Ovary (tissue), 10 donors: ENCODE data around the gene SLC13A5. TPM values are rescaled to one million over a fixed set of nuclear protein-coding genes. Genes with fewer than 3 reads are reported as not detected.
A peak's percentile ranks its signal among the peaks of the same experiment; 100 is the strongest.

Experiments
- DNase-seq, 5 donors: peaks; one replicate each; pipeline ENCODE4 v3.0.0-alpha.2; 2019 to 2020
- H3K27ac ChIP-seq, 2 donors: fragments of 200-600 bp; one replicate each; pipeline versions ENCODE4 v1.5.1 to v1.8.0; 2019 to 2022
- H3K27me3 ChIP-seq: fragments of 200-600 bp; one replicate; pipeline ENCODE4 v1.8.0; 2022
- H3K36me3 ChIP-seq: fragments of 200-600 bp; sonication (generic); one replicate; pipeline ENCODE4 v1.5.1; 2019
- H3K4me1 ChIP-seq: one replicate; pipeline ENCODE4 v1.8.1; 2013; ENCODE audit warnings: mild to moderate bottlenecking, moderate library complexity; ENCODE audit not compliant: insufficient read depth
- H3K4me3 ChIP-seq: fragments of 200-600 bp; sonication (generic); one replicate; pipeline ENCODE4 v1.5.1; 2017
- H3K9me3 ChIP-seq, 2 donors: fragments of 200-600 bp in 1 of 2; sonication (generic) in 1 of 2; one replicate each; pipeline versions ENCODE4 v1.5.1 to v1.8.1; 2013 to 2019; ENCODE audit warnings: mild to moderate bottlenecking in 1 of 2, moderate library complexity in 1 of 2
- EP300 ChIP-seq: sonication (generic); formaldehyde crosslinking; IDR thresholded peaks from one replicate; pipeline ENCODE4 v1.6.1; 2017; ENCODE audit warnings: antibody characterized with exemption
- POLR2A ChIP-seq: fragments of 450-650 bp; IDR thresholded peaks from one replicate; pipeline ENCODE4 v1.6.1; 2017; ENCODE audit warnings: antibody characterized with exemption, mild to moderate bottlenecking, moderate library complexity
- WGBS, 3 donors: extraction: QIAGEN DNeasy Blood & Tissue Kit in 1 of 3; methylation state at CpG; one replicate each; pipeline versions ENCODE4 v1.1.5 to v1.1.7; 2013 to 2017; 5-methylcytosine and 5-hydroxymethylcytosine counted together
- intact Hi-C, 4 donors: fragments of 100-400 bp; cut with DNase I; formaldehyde crosslinking; loops; one replicate each; pipeline versions ENCODE4 v1.11.0 to v1.15.1; 2022 to 2023
- long read RNA-seq, 3 donors: library from polyadenylated mRNA in 2 of 3; unstranded in 2 of 3; transcript quantifications; one replicate each; pipeline ENCODE4 v2.0.0 and lab custom pipeline, GENCODE V29; 2021 to 2026
- polyA plus RNA-seq, 2 donors: library from polyadenylated mRNA; stranded (reverse); fragments of 200-250 nt in 1 of 2; fragments of 350-450 nt in 1 of 2; fragmentation: Illumina TruSeq in 1 of 2; extraction: RNeasy Lipid Tissue Mini Kit (QIAGEN cat#74804) in 1 of 2; gene quantifications; one replicate each; pipeline ENCODE4 v1.2.3, GENCODE V29; 2013 to 2014
- total RNA-seq, 7 donors: library from RNA; depleted of rRNA in 2 of 7; stranded (reverse); fragments of >200 nt in 2 of 7; fragmentation: NEBNext Ultra II Directional in 3 of 7; extraction: Animal tissue kit (Norgen Biotek cat#: 25700) in 3 of 7; gene quantifications; one replicate each; pipeline versions ENCODE4 v1.1.0 to v1.2.4, GENCODE V29; 2016 to 2023
- TF ChIP-seq, protein P1 (sequence below), 3 donors: fragments of 450-650 bp in 2 of 3; fragments of 200-600 bp in 1 of 3; IDR thresholded peaks; one replicate each; pipeline versions ENCODE4 v1.5.1 to v1.8.0; 2016 to 2022; ENCODE audit warnings: antibody characterized with exemption in 3 of 3, mild to moderate bottlenecking in 1 of 3
- donor health status: DM: no; HTN: no; CAD: no; lungs with moderate emphysema.
- donor health status: DM: no; HTN: no; CAD: no.
- donor health status: Bipolar disorder and iron deficiency.
- donor health status: DM: yes; HTN: yes; CAD: no.
- donor health status: DM: no; HTN: no; CAD: no.
- donor health status: DM: yes; HTN: yes; CAD: no.

SLC13A5 gene
- 1 to 10 TPM in 5 of 7 donors, under 1 TPM in 2; 0.57 to 2.6 (median 1.5) TPM for total RNA-seq
- polyA plus RNA-seq: under 1 TPM; 0.45 to 0.94 TPM
- long read RNA-seq, donor 1, full-length matches to known transcripts: 1 of 8 reads
- long read RNA-seq, donor 1, partial matches to known transcripts: 5 of 8 reads
- long read RNA-seq, donor 1, other reads (novel, unspliced or antisense): 2 of 8 reads
- long read RNA-seq, donor 2, full-length matches to known transcripts: 1 of 1 reads
- long read RNA-seq, donor 2, partial matches to known transcripts: 0 of 1 reads
- long read RNA-seq, donor 2, other reads (novel, unspliced or antisense): 0 of 1 reads
- long read RNA-seq, donor 3, partial matches to known transcripts: 0 of 2 reads
- long read RNA-seq, donor 3, other reads (novel, unspliced or antisense): 1 of 2 reads

DNA sequence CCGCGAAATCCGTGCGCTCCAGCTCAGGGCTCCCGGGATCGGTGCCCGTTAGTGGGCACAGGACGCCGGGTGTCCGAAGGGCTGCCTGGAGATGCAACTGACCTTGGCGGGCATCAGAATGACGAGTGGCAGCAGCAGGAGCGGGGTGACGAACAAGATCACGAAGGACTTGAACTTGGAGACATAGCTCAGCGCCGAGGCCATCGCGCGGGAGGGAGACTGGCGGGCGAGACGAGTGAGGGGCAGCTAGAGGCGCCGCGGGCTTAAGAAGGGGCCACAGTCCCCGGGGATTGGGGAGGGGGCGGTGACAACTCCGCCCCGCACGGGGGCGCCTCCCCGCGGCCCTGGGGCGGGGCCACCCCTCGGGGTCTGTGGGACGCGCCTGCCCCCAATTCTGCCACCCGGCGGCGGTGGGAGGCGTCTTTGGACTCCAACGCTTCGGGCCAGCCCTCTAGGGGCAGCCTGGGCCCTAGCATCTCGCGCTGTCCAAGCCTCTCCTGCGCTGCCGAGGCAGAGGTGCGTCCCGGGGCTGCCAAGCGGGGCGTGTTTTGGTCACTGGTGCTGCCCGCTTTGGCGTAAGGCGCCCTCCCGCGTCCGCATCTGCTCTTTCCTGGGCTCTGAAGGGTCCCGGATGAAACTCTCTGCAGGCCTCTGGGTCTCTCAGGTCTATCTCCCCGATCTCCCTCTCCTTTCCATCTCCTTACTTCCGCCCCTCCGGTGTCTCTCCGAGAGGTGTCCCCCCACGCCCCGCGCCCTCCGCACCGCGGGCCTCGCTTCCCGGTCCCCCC is at the start of gene SLC13A5:
SLC13A5 (minus strand) TSS at position 240 of the 788 bp plus-strand sequence; CDS start at position 204, 36 bp downstream.
- Histone ChIP-seq H3K36me3 (no peaks in the 10 kb centered on the region), H3K4me1 (peaks cover 21% of the 10 kb centered on the region), H3K27me3 (no peaks in the 10 kb centered on the region), H3K4me3 (peak within 1 kb of the TSS; percentile 26), H3K9me3 (no peaks in the 10 kb centered on the region), H3K27ac (no peak within 1 kb of the TSS)
- 1 to 2% (median 2%) methylated on average over 53 to 71 of the region's 71 CpGs for WGBS, 3 donors
- TF ChIP-seq, protein P1, sequence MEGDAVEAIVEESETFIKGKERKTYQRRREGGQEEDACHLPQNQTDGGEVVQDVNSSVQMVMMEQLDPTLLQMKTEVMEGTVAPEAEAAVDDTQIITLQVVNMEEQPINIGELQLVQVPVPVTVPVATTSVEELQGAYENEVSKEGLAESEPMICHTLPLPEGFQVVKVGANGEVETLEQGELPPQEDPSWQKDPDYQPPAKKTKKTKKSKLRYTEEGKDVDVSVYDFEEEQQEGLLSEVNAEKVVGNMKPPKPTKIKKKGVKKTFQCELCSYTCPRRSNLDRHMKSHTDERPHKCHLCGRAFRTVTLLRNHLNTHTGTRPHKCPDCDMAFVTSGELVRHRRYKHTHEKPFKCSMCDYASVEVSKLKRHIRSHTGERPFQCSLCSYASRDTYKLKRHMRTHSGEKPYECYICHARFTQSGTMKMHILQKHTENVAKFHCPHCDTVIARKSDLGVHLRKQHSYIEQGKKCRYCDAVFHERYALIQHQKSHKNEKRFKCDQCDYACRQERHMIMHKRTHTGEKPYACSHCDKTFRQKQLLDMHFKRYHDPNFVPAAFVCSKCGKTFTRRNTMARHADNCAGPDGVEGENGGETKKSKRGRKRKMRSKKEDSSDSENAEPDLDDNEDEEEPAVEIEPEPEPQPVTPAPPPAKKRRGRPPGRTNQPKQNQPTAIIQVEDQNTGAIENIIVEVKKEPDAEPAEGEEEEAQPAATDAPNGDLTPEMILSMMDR (IDR thresholded peaks at IDR 0.05): peak in 2 of 3 donors; percentile 9 to 24
- no peak for TF ChIP-seq EP300
- intact Hi-C loops: loop anchor here in 1 of 4 donors (5.0 kb wide), 1 partner anchor 44 kb away; the partner anchor contains the start of gene XAF1
- peak; percentile 44 to 71 (median 63) for DNase-seq

DNA sequence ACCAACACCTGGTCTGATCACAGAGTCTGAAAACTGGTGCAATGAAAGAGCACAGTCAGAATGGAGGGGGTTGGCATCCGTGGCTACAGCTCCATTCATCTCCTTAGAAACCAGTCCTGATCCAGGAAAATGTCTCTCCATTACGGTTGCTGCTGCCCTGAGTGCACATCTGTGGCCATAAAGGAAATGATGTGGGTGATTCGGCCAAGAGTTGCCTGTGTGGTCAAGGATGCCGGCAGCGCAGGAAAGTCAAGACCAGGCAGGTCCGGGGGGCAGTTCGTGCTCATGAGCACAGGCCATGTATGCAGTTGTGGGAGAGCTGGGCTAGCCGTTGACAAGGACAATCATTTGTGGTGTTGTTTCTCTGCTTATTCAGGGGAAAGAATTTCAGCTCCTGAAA is 48.6 kb upstream of the SLC13A5 start:
- TF ChIP-seq, protein P1 (IDR thresholded peaks at IDR 0.05): no peak
- TF ChIP-seq POLR2A (no peak), EP300 (no peak)
- 83 to 91% (median 85%) methylated on average over 8 of the region's 8 CpGs for WGBS, 3 donors
- Histone ChIP-seq H3K9me3 (no peaks in the 10 kb centered on the region), H3K36me3 (peaks cover 4% of the 10 kb centered on the region), H3K27ac (no peak overlapping the region), H3K27me3 (no peaks in the 10 kb centered on the region), H3K4me3 (no peak overlapping the region), H3K4me1 (peaks cover 4% of the 10 kb centered on the region)
- DNase-seq: no peak
- intact Hi-C loops: loop anchor here in 1 of 4 donors (10.0 kb wide), 1 partner anchor 97 kb away; no protein-coding TSS in a partner anchor

DNA sequence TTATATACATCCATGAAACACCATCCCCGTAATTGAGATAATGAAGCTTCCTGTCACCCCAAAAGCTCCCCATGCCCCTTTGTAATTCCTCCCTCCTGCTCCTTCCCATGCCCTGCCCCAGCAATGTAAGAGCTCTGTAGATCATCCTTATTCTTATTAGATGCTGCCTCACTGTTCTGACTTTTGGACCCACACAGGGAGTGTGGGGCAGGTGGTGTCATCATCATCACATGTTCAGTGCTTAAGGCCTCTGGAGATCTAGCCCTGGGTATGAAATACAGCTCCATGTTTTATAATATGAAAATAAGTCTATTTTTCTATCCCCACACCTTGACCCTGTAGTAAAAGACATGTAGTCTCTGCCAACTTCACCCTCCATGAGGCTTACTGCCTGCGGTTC is 44.6 kb upstream of the SLC13A5 start:
- TF ChIP-seq EP300: no peak
- TF ChIP-seq, protein P1 (IDR thresholded peaks at IDR 0.05): no peak

GRCh38 chr17:6756425-6757031 is 43.4 kb upstream of the SLC13A5 start:
- DNase-seq: peak in 3 of 5 donors; percentile 27 to 43 (median 41)
- intact Hi-C loops: loop anchor here in 2 of 4 donors (5.0 to 10.0 kb wide), 3 partner anchors 44 to 258 kb away; partner anchors contain the start of genes RNASEK (in 1 of the 2) and SLC13A5 (in 1 of the 2)
- Histone ChIP-seq H3K27ac (peak overlapping the region; percentile 95 to 96), H3K4me1 (peaks cover 25% of the 10 kb centered on the region), H3K9me3 (no peaks in the 10 kb centered on the region), H3K36me3 (no peaks in the 10 kb centered on the region), H3K4me3 (peak overlapping the region; percentile 56), H3K27me3 (no peaks in the 10 kb centered on the region)
- WGBS, 3 donors: 5 to 13% (median 6%) methylated on average over 11 to 13 of the region's 13 CpGs
- TF ChIP-seq EP300 (no peak), POLR2A (no peak)
- TF ChIP-seq, protein P1 (IDR thresholded peaks at IDR 0.05): no peak

More for the DNA sequence above, 44.6 kb upstream of the SLC13A5 start:
- intact Hi-C loops: loop anchor here in 2 of 4 donors (5.0 to 10.0 kb wide), 3 partner anchors 45 to 257 kb away; partner anchors contain the start of genes RNASEK (in 1 of the 2) and SLC13A5 (in 1 of the 2)
- no peaks in the 10 kb centered on the region for H3K27me3 ChIP-seq
- H3K27ac ChIP-seq: peak overlapping the region in 1 of 2 donors; percentile 95
- H3K36me3 ChIP-seq: no peaks in the 10 kb centered on the region
- no peaks in the 10 kb centered on the region for H3K9me3 ChIP-seq
- DNase-seq: no peak
- 86 to 95% (median 92%) methylated on average over 2 of the region's 2 CpGs for WGBS, 3 donors
- H3K4me1 ChIP-seq: peaks cover 18% of the 10 kb centered on the region
- H3K4me3 ChIP-seq: no peak overlapping the region
